Naive thymus-derived CD4-positive, alpha-beta T cell (primary cell): ENCODE data around the gene BORCS6. TPM values are rescaled to one million over a fixed set of nuclear protein-coding genes. Genes with fewer than 3 reads are reported as not detected.

Experiments
- microRNA-seq: library from miRNA; unstranded; fragments of <30 nt; microRNA quantifications from one replicate; pipeline ENCODE4 v1.2.0, GENCODE V29; 2022; ENCODE audit warnings: borderline microRNAs expressed
- polyA plus RNA-seq, 2 donors: library from polyadenylated mRNA; unstranded; fragments of 300-500 nt; fragmentation: Illumina TruSeq; gene quantifications; one replicate each; pipeline ENCODE4 v1.2.3, GENCODE V29; 2021
- total RNA-seq, 6 experiments: library from RNA in 5 of 6; stranded (reverse) in 5 of 6; gene quantifications; 1 replicate in 5 of 6; 2 replicates in 1 of 6; pipeline ENCODE4 v1.2.3 and lab custom pipeline; 2021 to 2026

The BORCS6 gene
- total and polyA plus RNA-seq, 7 experiments from 2014 or later: 5.4 to 23.7 (median 15.8) TPM

Small RNAs within 50 kb of the gene (microRNA-seq; reads per million reads assigned to microRNA genes)
- gene MIR4521: 70.5 reads per million, percentile 51 among the genes with 10 or more reads in this experiment
- not detected for gene MIR6883

Other genes starting within 250 kb of the BORCS6 start
- gene GUCY2D, start 187.6 kb downstream of the BORCS6 start, total RNA-seq: under 1 TPM in 3 of 5 experiments, not detected in 2; 0.07 to 0.32 (median 0.20) TPM
- under 1 TPM in 1 of 2 donors, not detected in 1; 0.98 TPM for gene GUCY2D, start 187.6 kb downstream of the BORCS6 start, polyA plus RNA-seq
- gene ALOX15B, start 151.1 kb downstream of the BORCS6 start, total RNA-seq: under 1 TPM in 1 of 5 experiments, not detected in 4; 0.61 TPM
- gene ALOX15B, start 151.1 kb downstream of the BORCS6 start, polyA plus RNA-seq: not detected
- gene ALOX12B, start 102.5 kb downstream of the BORCS6 start, total RNA-seq: 1 to 10 TPM in 2 of 5 experiments, under 1 TPM in 3; 0.44 to 1.1 (median 0.94) TPM
- 1 to 10 TPM in 1 of 2 donors, under 1 TPM in 1; 0.78 to 1.0 TPM for gene ALOX12B, start 102.5 kb downstream of the BORCS6 start, polyA plus RNA-seq
- 1 to 10 TPM in 1 of 5 experiments, under 1 TPM in 3, not detected in 1; 0.22 to 1.6 (median 0.75) TPM for gene ALOXE3, start 71.7 kb downstream of the BORCS6 start, total RNA-seq
- gene ALOXE3, start 71.7 kb downstream of the BORCS6 start, polyA plus RNA-seq: 1 to 10 TPM in 1 of 2 donors, under 1 TPM in 1; 0.11 to 1.6 TPM
- under 1 TPM; 0.22 to 0.98 (median 0.41) TPM for gene HES7, start 66.1 kb downstream of the BORCS6 start, total RNA-seq
- not detected for gene HES7, start 66.1 kb downstream of the BORCS6 start, polyA plus RNA-seq
- gene PER1, start 37.8 kb downstream of the BORCS6 start, total RNA-seq: 1,000 to 10,000 TPM in 2 of 5 experiments, 10 to 100 TPM in 3; 40.1 to 1,786 (median 95.0) TPM
- 10 to 100 TPM in 1 of 2 donors, 1 to 10 TPM in 1; 7.9 to 12.1 TPM for gene PER1, start 37.8 kb downstream of the BORCS6 start, polyA plus RNA-seq
- gene VAMP2, start 27.2 kb downstream of the BORCS6 start, total RNA-seq: 100 to 1,000 TPM in 4 of 5 experiments, 10 to 100 TPM in 1; 87.1 to 256 (median 210) TPM
- 10 to 100 TPM; 75.0 to 75.1 TPM for gene VAMP2, start 27.2 kb downstream of the BORCS6 start, polyA plus RNA-seq
- 10 to 100 TPM; 23.1 to 49.7 (median 26.5) TPM for gene TMEM107, start 13.8 kb downstream of the BORCS6 start, total RNA-seq
- gene TMEM107, start 13.8 kb downstream of the BORCS6 start, polyA plus RNA-seq: 10 to 100 TPM; 40.4 to 45.9 TPM
- gene AURKB, start 20.4 kb upstream of the BORCS6 start, total RNA-seq: 10 to 100 TPM in 1 of 5 experiments, 1 to 10 TPM in 4; 1.1 to 97.7 (median 1.3) TPM
- gene AURKB, start 20.4 kb upstream of the BORCS6 start, polyA plus RNA-seq: not detected
- 100 to 1,000 TPM; 124 to 366 (median 305) TPM for gene CTC1, start 57.9 kb upstream of the BORCS6 start, total RNA-seq
- gene CTC1, start 57.9 kb upstream of the BORCS6 start, polyA plus RNA-seq: 10 to 100 TPM; 25.1 to 32.7 TPM
- gene PFAS, start 59.1 kb upstream of the BORCS6 start, total RNA-seq: 10 to 100 TPM; 31.6 to 68.9 (median 31.9) TPM
- gene PFAS, start 59.1 kb upstream of the BORCS6 start, polyA plus RNA-seq: 10 to 100 TPM; 15.2 to 17.4 TPM
- 10 to 100 TPM; 26.0 to 46.1 (median 38.9) TPM for gene RANGRF, start 98.5 kb upstream of the BORCS6 start, total RNA-seq
- gene RANGRF, start 98.5 kb upstream of the BORCS6 start, polyA plus RNA-seq: 10 to 100 TPM; 77.5 to 85.8 TPM
- gene SLC25A35, start 105.2 kb upstream of the BORCS6 start, total RNA-seq: 10 to 100 TPM in 1 of 5 experiments, 1 to 10 TPM in 4; 4.3 to 10.0 (median 7.0) TPM
- gene SLC25A35, start 105.2 kb upstream of the BORCS6 start, polyA plus RNA-seq: 1 to 10 TPM in 1 of 2 donors, under 1 TPM in 1; 0.58 to 4.9 TPM
- gene ARHGEF15, start 120.1 kb upstream of the BORCS6 start, total RNA-seq: not detected
- not detected for gene ARHGEF15, start 120.1 kb upstream of the BORCS6 start, polyA plus RNA-seq
- not detected for gene ODF4, start 149.7 kb upstream of the BORCS6 start, total RNA-seq
- gene ODF4, start 149.7 kb upstream of the BORCS6 start, polyA plus RNA-seq: not detected
- gene RPL26, start 193.0 kb upstream of the BORCS6 start, total RNA-seq: 1,000 to 10,000 TPM; 2,029 to 3,298 (median 3,039) TPM
- 1,000 to 10,000 TPM; 1,965 to 2,128 TPM for gene RPL26, start 193.0 kb upstream of the BORCS6 start, polyA plus RNA-seq
- 1 to 10 TPM in 1 of 5 experiments, under 1 TPM in 3, not detected in 1; 0.13 to 1.7 (median 0.52) TPM for gene RNF222, start 207.6 kb upstream of the BORCS6 start, total RNA-seq
- gene RNF222, start 207.6 kb upstream of the BORCS6 start, polyA plus RNA-seq: under 1 TPM; 0.16 to 0.35 TPM
- 100 to 1,000 TPM in 4 of 5 experiments, 10 to 100 TPM in 1; 72.6 to 274 (median 116) TPM for gene NDEL1, start 245.7 kb upstream of the BORCS6 start, total RNA-seq
- 10 to 100 TPM; 53.7 to 73.2 TPM for gene NDEL1, start 245.7 kb upstream of the BORCS6 start, polyA plus RNA-seq